Prostate gland (tissue), 2 donors: Measurements from ENCODE around the gene DCAF15. TPM values are rescaled to one million over a fixed set of nuclear protein-coding genes. Genes with fewer than 3 reads are reported as not detected.

ENCODE experiments used
- DNase-seq: peaks from one replicate; pipeline ENCODE4 v3.0.0-alpha.2; 2019; ENCODE audit warnings: low spot score
- H3K27ac ChIP-seq, 2 donors: fragments of 200-600 bp; sonication (generic); 2 replicates each; pipeline ENCODE4 v1.5.1; 2017 to 2019
- H3K27me3 ChIP-seq: fragments of 200-600 bp; sonication (generic); replicated peaks from 2 replicates; pipeline ENCODE4 v1.5.1; 2019; ENCODE audit not compliant: insufficient read depth
- H3K36me3 ChIP-seq, 2 donors: fragments of 200-600 bp; sonication (generic); 1 replicate in 1 of 2; 2 replicates in 1 of 2; pipeline versions ENCODE4 v1.5.1 to v1.8.1; 2017 to 2019
- H3K4me1 ChIP-seq: fragments of 200-600 bp; sonication (generic); replicated peaks from 2 replicates; pipeline ENCODE4 v1.5.1; 2019
- H3K4me3 ChIP-seq, 2 donors: fragments of 200-600 bp; sonication (generic); 2 replicates each; pipeline ENCODE4 v1.5.1; 2017 to 2019
- H3K9me3 ChIP-seq: fragments of 200-600 bp; sonication (generic); 2 replicates; pipeline ENCODE4 v1.5.1; 2017
- CTCF ChIP-seq, 4 experiments: fragments of 200-600 bp in 2 of 4; fragments of 450-650 bp in 2 of 4; sonication (generic) in 2 of 4; IDR thresholded peaks; 1 replicate in 3 of 4; 2 replicates in 1 of 4; pipeline ENCODE4 v1.5.1; 2016 to 2019; ENCODE audit warnings: antibody characterized with exemption in 4 of 4, mild to moderate bottlenecking in 2 of 4, moderate library complexity in 2 of 4
- POLR2A ChIP-seq: fragments of 450-650 bp; IDR thresholded peaks from one replicate; pipeline ENCODE4 v1.6.1; 2016; ENCODE audit warnings: antibody characterized with exemption, mild to moderate bottlenecking
- POLR2AphosphoS5 ChIP-seq: sonication (generic); formaldehyde crosslinking; IDR thresholded peaks from one replicate; pipeline ENCODE4 v1.6.1; 2017; ENCODE audit warnings: antibody characterized with exemption
- WGBS: methylation state at CpG from one replicate; pipeline ENCODE4 v1.1.5; 2018; 5-methylcytosine and 5-hydroxymethylcytosine counted together
- intact Hi-C: fragments of 100-400 bp; cut with DNase I; formaldehyde crosslinking; loops from one replicate; pipeline ENCODE4 v1.14.2; 2022
- total RNA-seq, 2 donors: library from RNA; depleted of rRNA; stranded (reverse); fragments of >200 nt; gene quantifications; one replicate each; pipeline ENCODE4 v1.1.0, GENCODE V29; 2016

DCAF15 gene
- total RNA-seq, 2 donors from 2014 or later = 18.6 to 47.4 TPM

GRCh38 chr19:13923194-13923987 lies 28.9 kb upstream of the DCAF15 start:
- Histone ChIP-seq H3K27ac (no peak overlapping the region), H3K36me3 (peaks cover 7 to 17% of the 10 kb centered on the region in 2 donors), H3K27me3 (no peaks in the 10 kb centered on the region), H3K9me3 (no peaks in the 10 kb centered on the region), H3K4me3 (no peak overlapping the region), H3K4me1 (no peaks in the 10 kb centered on the region)
- 95% methylated on average over 28 of the region's 28 CpGs for WGBS
- TF ChIP-seq POLR2AphosphoS5 = no peak
- TF ChIP-seq POLR2A = no peak
- no peak for TF ChIP-seq CTCF (IDR thresholded peaks at IDR 0.05)
- DNase-seq = no peak
- intact Hi-C loops = no loop called here

GRCh38 chr19:13926010-13926409 lies 26.3 kb upstream of the DCAF15 start:
- Histone ChIP-seq H3K27me3 (no peaks in the 10 kb centered on the region), H3K4me3 (no peak overlapping the region), H3K4me1 (no peaks in the 10 kb centered on the region), H3K9me3 (no peaks in the 10 kb centered on the region), H3K27ac (no peak overlapping the region), H3K36me3 (peaks cover 4 to 12% of the 10 kb centered on the region in 2 donors)
- no peak for TF ChIP-seq POLR2AphosphoS5
- TF ChIP-seq CTCF (IDR thresholded peaks at IDR 0.05) = no peak
- no peak for TF ChIP-seq POLR2A
- WGBS = 67% methylated on average over 4 of the region's 4 CpGs
- no peak for DNase-seq
- intact Hi-C loops = no loop called here

GRCh38 chr19:13926715-13927114 lies 25.6 kb upstream of the DCAF15 start:
- H3K4me3 ChIP-seq = no peak overlapping the region
- H3K9me3 ChIP-seq = no peaks in the 10 kb centered on the region
- no peak for DNase-seq
- H3K27ac ChIP-seq = no peak overlapping the region
- peaks cover 4 to 12% of the 10 kb centered on the region in 2 donors for H3K36me3 ChIP-seq
- no peak for TF ChIP-seq POLR2AphosphoS5
- no peak for TF ChIP-seq CTCF (IDR thresholded peaks at IDR 0.05)
- TF ChIP-seq POLR2A = no peak
- H3K27me3 ChIP-seq = no peaks in the 10 kb centered on the region
- intact Hi-C loops = no loop called here
- H3K4me1 ChIP-seq = no peaks in the 10 kb centered on the region
- WGBS = 88% methylated on average over 7 of the region's 8 CpGs

GRCh38 chr19:13929340-13929739 lies 23.0 kb upstream of the DCAF15 start:
- H3K36me3 ChIP-seq = peaks cover 4 to 8% of the 10 kb centered on the region in 2 donors

More at GRCh38 chr19:13929340-13929739, 23.0 kb upstream of the DCAF15 start:
- Histone ChIP-seq H3K27me3 (no peaks in the 10 kb centered on the region), H3K9me3 (no peaks in the 10 kb centered on the region), H3K4me1 (no peaks in the 10 kb centered on the region), H3K4me3 (no peak overlapping the region), H3K27ac (no peak overlapping the region)
- 71% methylated on average over 11 of the region's 12 CpGs for WGBS
- intact Hi-C loops = no loop called here
- no peak for TF ChIP-seq CTCF (IDR thresholded peaks at IDR 0.05)
- TF ChIP-seq POLR2A = no peak
- TF ChIP-seq POLR2AphosphoS5 = no peak
- no peak for DNase-seq
